Choroid plexus epithelial cell (primary cell): ENCODE data around the gene DPM2.

Experiments used
- DNase-seq: peaks from one replicate; pipeline ENCODE4 v3.0.0-alpha.2; 2010; ENCODE audit warnings: low read depth
- H3K4me3 ChIP-seq: 2 replicates; pipeline ENCODE4 v1.5.1; 2011; ENCODE audit warnings: low read depth, mild to moderate bottlenecking, control low read depth, low read length, moderate library complexity
- TF ChIP-seq, protein P1 (sequence below): conservative IDR thresholded peaks from 2 replicates; pipeline ENCODE4 v1.5.1; 2011; ENCODE audit warnings: low read depth, mild to moderate bottlenecking, control low read depth, inconsistent platforms, low read length, moderate library complexity

The DPM2 gene

GRCh38 chr9:127953768-127954505 lies 16.3 kb upstream of the DPM2 start:
- TF ChIP-seq, protein P1, sequence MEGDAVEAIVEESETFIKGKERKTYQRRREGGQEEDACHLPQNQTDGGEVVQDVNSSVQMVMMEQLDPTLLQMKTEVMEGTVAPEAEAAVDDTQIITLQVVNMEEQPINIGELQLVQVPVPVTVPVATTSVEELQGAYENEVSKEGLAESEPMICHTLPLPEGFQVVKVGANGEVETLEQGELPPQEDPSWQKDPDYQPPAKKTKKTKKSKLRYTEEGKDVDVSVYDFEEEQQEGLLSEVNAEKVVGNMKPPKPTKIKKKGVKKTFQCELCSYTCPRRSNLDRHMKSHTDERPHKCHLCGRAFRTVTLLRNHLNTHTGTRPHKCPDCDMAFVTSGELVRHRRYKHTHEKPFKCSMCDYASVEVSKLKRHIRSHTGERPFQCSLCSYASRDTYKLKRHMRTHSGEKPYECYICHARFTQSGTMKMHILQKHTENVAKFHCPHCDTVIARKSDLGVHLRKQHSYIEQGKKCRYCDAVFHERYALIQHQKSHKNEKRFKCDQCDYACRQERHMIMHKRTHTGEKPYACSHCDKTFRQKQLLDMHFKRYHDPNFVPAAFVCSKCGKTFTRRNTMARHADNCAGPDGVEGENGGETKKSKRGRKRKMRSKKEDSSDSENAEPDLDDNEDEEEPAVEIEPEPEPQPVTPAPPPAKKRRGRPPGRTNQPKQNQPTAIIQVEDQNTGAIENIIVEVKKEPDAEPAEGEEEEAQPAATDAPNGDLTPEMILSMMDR = no peak
- H3K4me3 ChIP-seq = no peak overlapping the region
- peak; percentile 34 for DNase-seq

- no peak overlapping the region for H3K4me3 ChIP-seq
- no peak for DNase-seq
- TF ChIP-seq, protein P1 = no peak
Measured at GRCh38 chr9:127953154-127953553, 15.5 kb upstream of the DPM2 start.

DNA sequence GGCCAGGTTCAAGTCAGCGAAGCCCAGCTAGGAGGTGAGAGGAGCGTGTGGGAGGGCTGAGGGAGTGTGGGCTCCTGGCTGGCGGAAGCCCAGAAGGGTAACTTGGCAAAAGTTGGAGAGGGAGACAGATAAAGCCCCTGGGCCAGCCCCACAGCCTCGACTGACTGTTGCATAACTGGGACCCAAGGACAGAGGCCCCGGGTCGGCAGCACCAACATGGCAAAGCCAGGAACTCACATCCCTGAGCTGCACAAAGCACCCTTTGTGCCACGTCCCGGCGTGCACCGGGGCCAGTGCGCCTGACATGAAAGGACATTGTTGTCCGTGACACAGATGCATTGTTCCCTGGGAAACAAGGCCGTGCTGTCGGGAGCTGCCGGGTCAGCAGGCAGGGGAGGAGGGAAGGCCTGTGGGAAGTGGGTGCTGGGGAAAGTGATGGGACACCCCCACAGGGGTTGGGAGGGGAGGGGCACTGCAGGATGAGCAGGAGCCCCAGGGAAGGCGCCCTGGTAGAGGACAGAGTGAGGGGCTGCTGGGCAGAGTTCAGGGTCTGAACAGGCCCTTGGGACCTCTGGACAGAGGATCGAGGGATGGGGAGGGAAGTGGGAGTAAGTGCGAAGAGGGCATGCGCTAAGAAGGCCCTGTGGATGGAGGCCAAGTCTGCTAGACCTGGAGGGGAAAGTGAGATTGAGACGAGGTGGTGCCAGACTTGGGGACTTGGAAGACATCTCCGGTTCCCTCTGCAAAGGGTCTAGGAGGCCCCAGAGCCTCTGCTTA lies 13.0 kb upstream of the DPM2 start:
- H3K4me3 ChIP-seq = no peak overlapping the region
- TF ChIP-seq, protein P1 = no peak
- no peak for DNase-seq

GRCh38 chr9:127949827-127950512 lies 12.3 kb upstream of the DPM2 start:
- no peak for DNase-seq
- no peak overlapping the region for H3K4me3 ChIP-seq
- TF ChIP-seq, protein P1 = no peak

- DNase-seq = no peak
- TF ChIP-seq, protein P1 = no peak
- H3K4me3 ChIP-seq = no peak overlapping the region
Measured at GRCh38 chr9:127947841-127948710, 10.4 kb upstream of the DPM2 start.

- TF ChIP-seq, protein P1 = no peak
- H3K4me3 ChIP-seq = no peak overlapping the region
- no peak for DNase-seq
Measured at GRCh38 chr9:127946728-127947127, 9.1 kb upstream of the DPM2 start.
